ENCODE data around the gene RAB11B.

DNA sequence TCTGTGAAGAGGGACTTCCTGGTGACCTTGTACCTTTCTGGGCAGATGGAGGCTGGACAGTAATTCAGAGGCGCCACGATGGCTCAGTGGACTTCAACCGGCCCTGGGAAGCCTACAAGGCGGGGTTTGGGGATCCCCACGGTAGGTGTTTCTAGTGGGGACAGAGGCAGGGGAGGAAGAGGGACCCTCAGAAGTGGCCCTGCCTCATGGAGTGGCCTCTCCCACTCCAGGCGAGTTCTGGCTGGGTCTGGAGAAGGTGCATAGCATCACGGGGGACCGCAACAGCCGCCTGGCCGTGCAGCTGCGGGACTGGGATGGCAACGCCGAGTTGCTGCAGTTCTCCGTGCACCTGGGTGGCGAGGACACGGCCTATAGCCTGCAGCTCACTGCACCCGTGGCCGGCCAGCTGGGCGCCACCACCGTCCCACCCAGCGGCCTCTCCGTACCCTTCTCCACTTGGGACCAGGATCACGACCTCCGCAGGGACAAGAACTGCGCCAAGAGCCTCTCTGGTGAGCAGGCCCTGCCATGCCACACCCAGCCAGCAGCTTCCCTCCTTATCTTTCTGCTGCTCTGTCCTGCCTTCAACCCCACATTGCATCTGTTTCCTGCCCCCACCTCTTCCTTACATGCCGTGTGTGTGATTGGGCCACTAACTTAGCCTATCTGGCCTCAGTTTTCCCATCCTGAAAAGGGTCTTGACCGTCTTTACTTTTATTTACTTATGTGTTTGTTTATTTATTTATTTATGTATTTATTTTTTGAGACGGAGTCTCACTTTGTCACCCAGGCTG is 19.0 kb upstream of the RAB11B start:
- TF ChIP-seq, protein P1, sequence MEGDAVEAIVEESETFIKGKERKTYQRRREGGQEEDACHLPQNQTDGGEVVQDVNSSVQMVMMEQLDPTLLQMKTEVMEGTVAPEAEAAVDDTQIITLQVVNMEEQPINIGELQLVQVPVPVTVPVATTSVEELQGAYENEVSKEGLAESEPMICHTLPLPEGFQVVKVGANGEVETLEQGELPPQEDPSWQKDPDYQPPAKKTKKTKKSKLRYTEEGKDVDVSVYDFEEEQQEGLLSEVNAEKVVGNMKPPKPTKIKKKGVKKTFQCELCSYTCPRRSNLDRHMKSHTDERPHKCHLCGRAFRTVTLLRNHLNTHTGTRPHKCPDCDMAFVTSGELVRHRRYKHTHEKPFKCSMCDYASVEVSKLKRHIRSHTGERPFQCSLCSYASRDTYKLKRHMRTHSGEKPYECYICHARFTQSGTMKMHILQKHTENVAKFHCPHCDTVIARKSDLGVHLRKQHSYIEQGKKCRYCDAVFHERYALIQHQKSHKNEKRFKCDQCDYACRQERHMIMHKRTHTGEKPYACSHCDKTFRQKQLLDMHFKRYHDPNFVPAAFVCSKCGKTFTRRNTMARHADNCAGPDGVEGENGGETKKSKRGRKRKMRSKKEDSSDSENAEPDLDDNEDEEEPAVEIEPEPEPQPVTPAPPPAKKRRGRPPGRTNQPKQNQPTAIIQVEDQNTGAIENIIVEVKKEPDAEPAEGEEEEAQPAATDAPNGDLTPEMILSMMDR (IDR thresholded peaks at IDR 0.05): no peak
- TF ChIP-seq POLR2A (IDR thresholded peaks at IDR 0.05): no peak
